GM21515 (cell line): ENCODE measurements around the gene PLCG1.
"Not testable (repeated sequence)": the region's sequence is repeated elsewhere in the genome, so short reads cannot be mapped to it uniquely, and the experiment has no call there.

Experiments used
- ATAC-seq: cut with Tn5 transposase; IDR thresholded peaks from one replicate; pipeline ENCODE4 v1.9.1; 2021; ENCODE audit not compliant: unreplicated experiment

The PLCG1 gene

GRCh38 chr20:41136680-41137613 lies at the start of gene PLCG1:
TSS of gene PLCG1 (plus strand) at chr20:41137543. CDS start at chr20:41137642, 99 bp downstream.
- ATAC-seq: peak; percentile 50

DNA sequence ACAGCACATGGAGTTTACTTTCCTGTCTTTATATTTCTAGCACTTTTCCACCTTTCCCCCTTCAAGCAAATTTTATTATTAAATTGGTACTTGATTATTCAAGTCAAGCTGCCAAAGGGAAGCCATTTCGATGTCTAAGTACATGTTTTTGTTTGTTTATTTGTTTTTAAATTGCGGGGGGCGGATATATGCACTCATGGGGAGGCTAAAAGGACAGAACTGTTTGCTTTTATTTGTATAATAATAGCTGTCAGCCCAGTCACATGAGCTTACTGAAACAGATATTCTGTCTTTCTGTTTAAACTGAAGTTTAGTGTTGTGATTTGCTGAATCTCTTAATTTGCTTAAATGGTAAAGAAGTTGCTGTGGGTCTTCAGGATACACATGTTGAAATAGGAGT lies 49.6 kb upstream of the PLCG1 start:
- ATAC-seq: no peak

DNA sequence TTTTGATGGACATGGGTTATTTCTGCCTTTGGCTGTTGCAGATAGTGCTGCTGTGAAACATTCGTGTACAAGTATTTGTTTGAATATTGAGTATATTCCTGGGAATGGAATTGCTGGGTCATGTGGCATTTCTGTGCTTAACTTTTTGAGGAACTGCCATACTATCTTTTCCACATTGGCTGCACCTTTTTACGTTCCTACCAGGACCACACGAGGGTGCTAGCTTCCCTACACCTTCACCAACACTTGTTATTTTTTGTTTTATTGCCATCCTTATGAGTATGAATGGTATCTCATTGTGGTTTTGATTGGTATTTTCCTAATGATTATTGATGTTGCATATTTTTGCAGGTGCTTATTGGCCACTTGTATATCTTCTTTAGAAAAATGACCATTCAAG lies 47.8 kb upstream of the PLCG1 start:
- ATAC-seq: no peak

DNA sequence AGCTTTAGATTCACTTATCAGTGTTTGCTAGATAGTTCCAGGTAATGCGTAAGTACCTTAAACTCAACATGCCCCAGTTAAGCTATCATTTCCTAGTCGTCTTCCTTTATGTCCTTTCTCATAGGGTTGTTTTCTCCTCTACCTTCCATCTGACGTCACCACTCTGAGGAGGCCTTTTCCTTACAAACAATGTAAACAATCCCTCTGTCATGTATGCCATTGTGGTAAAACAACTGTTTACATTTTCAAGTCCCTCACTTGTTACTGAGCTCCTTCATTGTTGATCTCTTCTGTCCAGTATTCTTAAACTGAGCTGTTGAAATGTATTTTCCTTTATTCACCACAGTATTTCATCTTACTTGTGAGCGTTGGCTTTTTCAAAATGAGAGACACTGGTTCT lies 45.4 kb upstream of the PLCG1 start:
- no peak for ATAC-seq

DNA sequence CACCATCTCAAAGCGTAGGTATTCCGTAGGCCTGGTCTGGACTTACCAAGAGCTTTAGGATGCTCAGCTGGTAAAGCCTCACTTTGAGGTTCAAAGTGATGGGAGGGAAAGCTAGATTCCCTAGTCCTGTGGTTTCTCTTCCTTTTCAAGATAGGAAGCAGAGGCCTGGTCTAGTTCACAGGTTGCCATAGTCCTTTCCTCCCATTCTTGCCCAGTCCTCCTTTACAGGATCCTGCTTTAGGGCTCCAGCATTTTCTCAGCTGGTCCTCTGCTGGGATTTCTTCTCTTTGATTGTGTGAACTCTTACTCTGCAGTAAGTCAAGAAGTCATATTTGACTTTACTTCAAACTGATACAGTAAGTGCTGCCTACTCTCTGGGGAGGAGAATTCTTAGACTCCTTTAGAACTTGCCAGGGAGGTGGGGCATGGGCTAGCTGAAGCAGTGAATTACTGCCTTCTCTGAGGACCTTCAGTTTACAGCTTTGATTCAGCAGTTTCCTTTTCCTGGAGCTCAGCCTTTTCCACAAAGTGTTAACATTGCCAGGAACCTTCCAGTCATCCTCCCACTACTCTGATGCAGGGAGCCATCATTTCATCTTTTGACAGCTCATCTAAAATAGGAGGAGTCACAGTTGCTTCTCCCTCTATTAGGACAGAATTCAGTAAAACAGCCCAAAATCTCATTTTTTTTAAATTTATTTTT lies 42.8 kb upstream of the PLCG1 start:
- no peak for ATAC-seq

GRCh38 chr20:41095110-41095969 lies 42.0 kb upstream of the PLCG1 start:
- ATAC-seq: peak; percentile 48

DNA sequence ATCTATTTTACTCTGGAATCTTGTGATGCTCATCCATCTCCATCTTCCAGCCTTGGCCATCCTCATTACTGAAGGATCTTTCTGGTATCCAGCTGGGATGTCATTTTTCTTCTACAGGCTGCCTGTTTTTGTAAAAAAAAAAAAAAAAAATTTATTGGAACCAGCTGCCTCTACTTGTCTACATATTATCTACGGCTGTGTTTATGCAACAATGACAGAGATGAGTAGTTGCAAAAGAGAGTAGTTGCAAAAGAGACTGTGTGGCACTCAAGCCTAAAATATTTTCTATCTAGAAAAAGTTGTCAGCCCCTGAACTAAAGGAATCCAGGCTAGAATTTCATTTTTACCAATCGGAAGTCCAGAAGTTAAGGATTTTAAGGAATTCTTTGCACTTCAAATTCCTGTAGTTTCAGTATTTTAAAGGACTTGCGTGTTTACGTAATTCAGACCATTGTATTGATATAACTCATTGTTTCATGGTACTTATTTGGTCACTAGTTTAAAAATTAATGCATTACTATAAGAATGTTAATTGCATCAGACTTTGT lies 38.6 kb upstream of the PLCG1 start:
- ATAC-seq: no peak

DNA sequence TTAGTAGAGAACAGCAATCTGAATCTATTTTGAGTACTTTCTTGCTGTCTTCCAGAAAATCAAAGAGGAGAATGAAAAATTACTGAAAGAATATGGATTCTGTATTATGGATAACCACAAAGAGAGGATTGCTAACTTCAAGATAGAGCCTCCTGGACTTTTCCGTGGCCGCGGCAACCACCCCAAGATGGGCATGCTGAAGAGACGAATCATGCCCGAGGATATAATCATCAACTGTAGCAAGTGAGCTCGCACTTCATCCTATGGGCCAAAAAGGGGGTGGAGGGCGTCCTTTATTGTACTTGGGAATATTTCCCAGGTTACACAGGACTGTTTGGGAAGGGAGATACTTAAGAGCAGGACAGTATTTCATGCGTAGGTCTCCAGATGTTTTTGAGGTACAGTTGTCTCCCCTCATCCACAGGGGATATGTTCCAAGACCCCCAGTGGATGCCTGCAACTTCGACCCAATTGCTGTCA lies 37.3 kb upstream of the PLCG1 start:
- ATAC-seq: no peak

- no peak for ATAC-seq
Measured at GRCh38 chr20:41101660-41102059, 35.7 kb upstream of the PLCG1 start.

DNA sequence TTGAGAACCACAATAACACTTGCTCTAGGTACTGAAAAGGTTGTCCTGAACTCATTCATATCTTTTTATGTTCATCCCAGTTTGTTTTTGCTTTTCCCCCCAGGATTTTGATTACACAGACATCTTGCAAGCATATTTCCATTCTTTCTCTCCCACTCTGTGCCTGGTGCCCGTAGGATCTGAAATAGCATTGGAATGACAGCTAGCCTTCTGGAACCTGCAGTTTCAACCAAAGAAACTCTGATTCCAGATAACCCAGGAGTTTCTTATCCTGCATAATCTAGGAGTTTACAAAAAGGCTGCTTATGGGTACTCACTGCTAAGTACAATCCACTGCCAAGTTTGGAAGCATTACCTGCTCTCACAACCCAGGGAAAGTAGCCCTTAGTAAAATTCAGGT lies 28.8 kb upstream of the PLCG1 start:
- ATAC-seq: no peak

DNA sequence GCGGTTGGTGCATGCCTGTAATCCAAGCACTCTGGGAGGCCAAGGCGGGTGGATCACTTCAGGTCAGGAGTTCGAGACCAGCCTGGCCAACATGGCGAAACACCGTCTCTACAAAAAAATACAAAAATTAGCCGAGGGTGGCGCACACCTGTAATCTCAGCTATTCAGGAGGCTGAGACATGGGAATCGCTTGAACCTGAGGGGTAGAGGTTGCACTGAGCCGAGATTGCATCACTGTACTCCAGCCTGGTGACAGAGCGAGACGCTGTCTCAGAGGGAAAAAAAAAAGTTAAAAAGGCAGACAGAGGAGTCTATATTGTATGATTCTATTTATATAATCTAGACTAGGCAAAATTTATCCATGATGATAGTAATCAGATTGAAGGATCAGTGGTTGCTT lies 27.3 kb upstream of the PLCG1 start:
- no peak for ATAC-seq

- no peak for ATAC-seq
Measured at GRCh38 chr20:41110930-41111577, 26.3 kb upstream of the PLCG1 start.

GRCh38 chr20:41111578-41111951 lies 25.8 kb upstream of the PLCG1 start:
- no peak for ATAC-seq

GRCh38 chr20:41116282-41116956 lies 20.9 kb upstream of the PLCG1 start:
- ATAC-seq: no peak

DNA sequence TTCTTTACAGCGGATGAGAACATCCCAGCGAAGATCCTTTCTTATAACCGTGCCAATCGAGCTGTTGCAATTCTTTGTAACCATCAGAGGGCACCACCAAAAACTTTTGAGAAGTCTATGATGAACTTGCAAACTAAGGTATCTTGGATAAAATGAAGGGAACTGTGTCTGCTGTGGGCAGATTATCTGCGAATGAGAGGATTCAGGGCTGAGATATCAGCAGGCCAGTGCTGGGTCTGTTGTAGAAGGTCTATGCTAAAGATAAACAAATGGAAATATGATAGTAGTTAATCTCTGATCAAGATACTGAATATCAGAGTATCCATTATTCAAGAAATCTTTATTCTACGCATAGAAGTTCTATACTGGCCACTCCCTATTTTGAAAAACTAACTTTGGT lies 19.2 kb upstream of the PLCG1 start:
- not testable (repeated sequence) for ATAC-seq

GRCh38 chr20:41118632-41119031 lies 18.7 kb upstream of the PLCG1 start:
- no peak for ATAC-seq

GRCh38 chr20:41119614-41120561 lies 17.5 kb upstream of the PLCG1 start:
- no peak for ATAC-seq

GRCh38 chr20:41121399-41121798 lies 15.9 kb upstream of the PLCG1 start:
- ATAC-seq: no peak

- ATAC-seq: no peak
Measured at GRCh38 chr20:41123631-41124030, 13.7 kb upstream of the PLCG1 start.
